H1 (cell line): ENCODE measurements around the gene ACVRL1.

Source experiments
- CEBPB ChIP-seq: IDR thresholded peaks from 2 replicates; pipeline ENCODE4 v1.6.1; 2012; ENCODE audit warnings: low read depth, low read length
- CHD2 ChIP-seq: IDR thresholded peaks from 2 replicates; pipeline ENCODE4 v1.6.1; 2012; ENCODE audit warnings: low read length, improper control_type of control experiment
- CTCF ChIP-seq, 3 experiments: IDR thresholded peaks; 1 replicate in 2 of 3; 2 replicates in 1 of 3; pipeline versions ENCODE4 v1.5.1 to v1.6.1; 2011; ENCODE audit warnings: low read length in 3 of 3, mild to moderate bottlenecking in 3 of 3, inconsistent platforms in 2 of 3, low read depth in 1 of 3, moderate library complexity in 1 of 3; ENCODE audit not compliant: insufficient read depth in 1 of 3; ENCODE audit errors: control extremely low read depth in 1 of 3
- EZH2 ChIP-seq: fragments of 200-600 bp; sonication (generic); IDR thresholded peaks from 2 replicates; pipeline ENCODE4 v1.7.1; 2012; ENCODE audit warnings: low read depth, mild to moderate bottlenecking, moderate library complexity, low read length, inconsistent platforms; ENCODE audit not compliant: severe bottlenecking
- GTF2F1 ChIP-seq: IDR thresholded peaks from 2 replicates; pipeline ENCODE4 v1.6.1; 2012; ENCODE audit warnings: low read depth, low read length, improper control_type of control experiment, borderline replicate concordance
- JUND ChIP-seq: IDR thresholded peaks from 2 replicates; pipeline ENCODE4 v1.6.1; 2011; ENCODE audit warnings: mild to moderate bottlenecking, improper control_type of control experiment, low read length
- RAD21 ChIP-seq, 2 experiments: IDR thresholded peaks in 1 of 2; conservative IDR thresholded peaks in 1 of 2; 2 replicates each; pipeline ENCODE4 v1.6.1; 2011; ENCODE audit warnings: low read depth in 2 of 2, low read length in 2 of 2, improper control_type of control experiment in 1 of 2, inconsistent platforms in 1 of 2, mild to moderate bottlenecking in 1 of 2, moderate library complexity in 1 of 2
- RFX5 ChIP-seq: IDR thresholded peaks from 2 replicates; pipeline ENCODE4 v1.6.1; 2011; ENCODE audit warnings: low read depth, low read length, improper control_type of control experiment, borderline replicate concordance
- SP1 ChIP-seq: IDR thresholded peaks from 2 replicates; pipeline ENCODE4 v1.6.1; 2011; ENCODE audit warnings: low read depth, low read length
- SP2 ChIP-seq: IDR thresholded peaks from 2 replicates; pipeline ENCODE4 v1.6.1; 2012; ENCODE audit warnings: mild to moderate bottlenecking, low read length, inconsistent platforms
- TAF1 ChIP-seq: IDR thresholded peaks from 2 replicates; pipeline ENCODE4 v1.6.1; 2011; ENCODE audit warnings: mild to moderate bottlenecking, low read depth, low read length

GRCh38 chr12:51868821-51869495 lies 38.3 kb upstream of the ACVRL1 start:
- TF ChIP-seq SP1 (no peak), JUND (no peak), CHD2 (no peak), SP2 (no peak), RFX5 (no peak), RAD21 (IDR thresholded peaks at IDR 0.05 in 1 of 2, conservative IDR thresholded peaks at IDR 0.05 in 1 of 2; ENCODE audit: low read depth in 2 of 2, low read length in 2 of 2) (no peak), EZH2 (peak; percentile 36), CTCF (IDR thresholded peaks at IDR 0.05; ENCODE audit: control extremely low read depth in 1 of 3, insufficient read depth in 1 of 3, low read depth in 1 of 3, low read length in 3 of 3) (no peak), TAF1 (no peak; the same call in 1 of the 2 replicates), GTF2F1 (no peak), CEBPB (no peak)
